Measurements from ENCODE around the gene OR5A1. TPM values are rescaled to one million over a fixed set of nuclear protein-coding genes. Genes with fewer than 3 reads are reported as not detected.
A peak's percentile ranks its signal among the peaks of the same experiment; 100 is the strongest.

Gene OR5A1
- not detected for total RNA-seq
- polyA plus RNA-seq, result not detected
- long read RNA-seq, donor 1, result 0 reads
- long read RNA-seq, donor 2, result 0 reads
- long read RNA-seq, donor 3, result 0 reads

GRCh38 chr11:59436169-59436568 lies at the start of gene OR5A1:
Gene OR5A1 (plus strand): TSS chr11:59436469. CDS start chr11:59443169, 6,700 bp downstream.
- DNase-seq (no peak), ATAC-seq (no peak)
- Histone ChIP-seq H3K9me3 (no peaks in the 10 kb centered on the region), H3K4me1 (no peaks in the 10 kb centered on the region), H3K27me3 (peaks cover 0 to 6% (median 0%) of the 10 kb centered on the region in 7 donors), H3K27ac (no peak within 1 kb of the TSS), H3K36me3 (no peaks in the 10 kb centered on the region), H3K4me3 (no peak within 1 kb of the TSS)
- intact Hi-C loops (cut with DNase I), result no loop called here
- no peak for TF ChIP-seq CTCF (IDR thresholded peaks at IDR 0.05)
- WGBS, 2 donors, result 64 to 75% methylated on average over 3 of the region's 3 CpGs

- H3K27ac ChIP-seq, result no peak overlapping the region
Observed at GRCh38 chr11:59394186-59394585, 42.1 kb upstream of the OR5A1 start.

GRCh38 chr11:59400461-59401261 lies 35.6 kb upstream of the OR5A1 start:
- 74 to 75% methylated on average over 3 of the region's 3 CpGs for WGBS, 2 donors
- ATAC-seq (no peak), DNase-seq (no peak)
- Histone ChIP-seq H3K9me3 (peaks cover 0 to 31% (median 0%) of the 10 kb centered on the region in 11 donors), H3K4me1 (no peaks in the 10 kb centered on the region), H3K27ac (no peak overlapping the region), H3K27me3 (no peaks in the 10 kb centered on the region), H3K36me3 (no peaks in the 10 kb centered on the region), H3K4me3 (no peak overlapping the region)
- intact Hi-C loops (cut with DNase I), result no loop called here
- TF ChIP-seq CTCF (IDR thresholded peaks at IDR 0.05), result peak in 1 of 9 donors; percentile 7

More at GRCh38 chr11:59394186-59394585, 42.1 kb upstream of the OR5A1 start:
- TF ChIP-seq CTCF (IDR thresholded peaks at IDR 0.05), result no peak
- no peak for DNase-seq
- no peaks in the 10 kb centered on the region for H3K4me1 ChIP-seq
- H3K9me3 ChIP-seq, result no peaks in the 10 kb centered on the region
- ATAC-seq, result no peak
- no peak overlapping the region for H3K4me3 ChIP-seq
- intact Hi-C loops (cut with DNase I), result no loop called here
- no peaks in the 10 kb centered on the region for H3K36me3 ChIP-seq
- H3K27me3 ChIP-seq, result no peaks in the 10 kb centered on the region

GRCh38 chr11:59401262-59401552 lies 35.1 kb upstream of the OR5A1 start:
- no peak for TF ChIP-seq CTCF (IDR thresholded peaks at IDR 0.05)
- DNase-seq (no peak), ATAC-seq (no peak)
- no peak overlapping the region for H3K27ac ChIP-seq
- H3K36me3 ChIP-seq, result no peaks in the 10 kb centered on the region
- intact Hi-C loops (cut with DNase I), result no loop called here
- H3K9me3 ChIP-seq, result peaks cover 0 to 32% (median 0%) of the 10 kb centered on the region in 11 donors
- H3K4me3 ChIP-seq, result no peak overlapping the region
- no peaks in the 10 kb centered on the region for H3K4me1 ChIP-seq
- WGBS, 2 donors, result 44% methylated on average over 2 of the region's 2 CpGs
- H3K27me3 ChIP-seq, result no peaks in the 10 kb centered on the region

All from heart right ventricle (tissue), 16 donors.